BLaER1 treated with 17β-estradiol and CSF1 and Interleukin-3, amounts not matched to agents 10 nM and 100 nM (cell line): Measurements from ENCODE around the gene AKAP12.
A peak's percentile ranks its signal among the peaks of the same experiment; 100 is the strongest.

Experiments used
- H3K27ac ChIP-seq, 11 experiments: shearing (Covaris generic); formaldehyde crosslinking; 2 replicates each; pipeline ENCODE4 v1.8.1; 2022
- H3K27me3 ChIP-seq, 11 experiments: shearing (Covaris generic); formaldehyde crosslinking; 2 replicates each; pipeline ENCODE4 v1.8.1; 2022
- H3K36me3 ChIP-seq, 11 experiments: shearing (Covaris generic); formaldehyde crosslinking; 2 replicates each; pipeline ENCODE4 v1.8.1; 2022
- H3K4me1 ChIP-seq, 10 experiments: shearing (Covaris generic); formaldehyde crosslinking; 2 replicates each; pipeline ENCODE4 v1.8.1; 2022
- H3K4me2 ChIP-seq, 11 experiments: shearing (Covaris generic); formaldehyde crosslinking; 2 replicates each; pipeline ENCODE4 v1.8.1; 2022
- H3K4me3 ChIP-seq, 10 experiments: shearing (Covaris generic); formaldehyde crosslinking; 2 replicates each; pipeline ENCODE4 v1.8.1; 2022
- H3K9ac ChIP-seq, 11 experiments: shearing (Covaris generic); formaldehyde crosslinking; 2 replicates each; pipeline ENCODE4 v1.8.1; 2022
- H3K9me3 ChIP-seq, 11 experiments: shearing (Covaris generic); formaldehyde crosslinking; replicated peaks in 1 of 11; 2 replicates each; pipeline ENCODE4 v1.8.1; 2022
- H4K20me1 ChIP-seq, 11 experiments: shearing (Covaris generic); formaldehyde crosslinking; 2 replicates each; pipeline ENCODE4 v1.8.1; 2022
- Cebpa-rat ChIP-seq, 11 experiments: shearing (Covaris generic); IDR thresholded peaks; 2 replicates each; pipeline ENCODE4 v1.8.1; 2022

The AKAP12 gene

DNA sequence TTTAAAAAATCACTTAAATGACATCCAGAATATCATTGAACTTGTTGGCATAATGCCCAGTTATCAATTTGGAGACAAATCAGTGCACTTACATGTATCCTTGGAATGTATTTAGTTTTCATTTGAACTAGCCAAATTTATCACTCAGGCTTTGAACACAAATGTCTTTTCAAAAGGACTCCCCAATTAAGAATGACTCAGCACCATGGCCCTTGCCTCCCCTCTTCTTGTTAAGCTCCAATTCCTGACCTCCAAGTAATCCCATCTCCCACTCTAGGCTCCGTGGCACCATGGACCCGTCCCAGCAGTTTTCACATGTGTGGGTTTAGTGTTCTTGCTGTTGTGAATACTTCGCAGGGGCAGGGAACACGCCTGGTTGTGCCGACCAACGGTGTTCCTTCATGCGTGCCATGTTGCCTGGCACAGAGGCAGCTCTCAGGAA, 2.7 kb downstream of the AKAP12 start:
- peaks cover 0 to 65% (median 4%) of the 10 kb centered on the region in 11 experiments; a peak in 12 of 22 replicates for H4K20me1 ChIP-seq
- peak overlapping the region in 9 of 10 experiments; percentile 80 to 98 (median 88); a peak in 18 of 20 replicates for H3K4me3 ChIP-seq
- peak overlapping the region in 8 of 11 experiments; percentile 32 to 92 (median 91); a peak in 17 of 22 replicates for H3K27ac ChIP-seq
- peaks cover 0 to 40% (median 15%) of the 10 kb centered on the region in 11 experiments; a peak in 14 of 22 replicates for H3K36me3 ChIP-seq
- 0 out of 22 replicates have a peak, but pooled peaks cover 0 to 3% (median 0%) of the 10 kb centered on the region in 11 experiments for H3K9me3 ChIP-seq
- H3K4me1 ChIP-seq = peaks cover 21 to 63% (median 56%) of the 10 kb centered on the region in 10 experiments
- H3K9ac ChIP-seq = peak overlapping the region in 9 of 11 experiments; percentile 17 to 95 (median 92); a peak in 15 of 22 replicates
- H3K27me3 ChIP-seq = no peaks in the 10 kb centered on the region; a peak in 1 of 22 replicates
- peak overlapping the region; percentile 81 to 97 (median 95) for H3K4me2 ChIP-seq
- no peak for TF ChIP-seq Cebpa-rat (IDR thresholded peaks at IDR 0.05)

DNA sequence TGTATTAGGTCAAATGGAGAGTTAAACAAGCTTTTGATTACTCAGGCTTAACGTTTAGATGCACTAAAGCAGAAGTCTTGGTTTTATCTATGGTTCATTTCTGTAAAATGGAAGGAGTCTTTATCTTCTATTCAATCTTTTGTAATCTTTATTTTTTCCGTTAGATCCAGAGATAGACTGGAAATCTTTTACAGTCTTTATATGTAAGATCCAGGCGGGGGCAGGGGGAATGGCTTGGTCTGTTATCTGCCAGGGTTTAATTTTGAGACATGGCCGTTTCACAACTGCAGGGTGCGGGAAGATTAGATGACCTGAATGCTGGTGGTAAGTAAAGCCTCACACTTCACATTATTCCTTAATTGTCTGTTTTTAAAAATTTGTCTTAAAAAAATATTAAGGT, 3.7 kb downstream of the AKAP12 start:
- Histone ChIP-seq H3K4me1 (peaks cover 21 to 52% (median 48%) of the 10 kb centered on the region in 10 experiments), H4K20me1 (peaks cover 0 to 75% (median 4%) of the 10 kb centered on the region in 11 experiments; a peak in 12 of 22 replicates), H3K27me3 (no peaks in the 10 kb centered on the region; a peak in 1 of 22 replicates), H3K4me3 (peak overlapping the region in 5 of 10 experiments; percentile 81 to 98 (median 95); a peak in 8 of 20 replicates), H3K27ac (peak overlapping the region in 6 of 11 experiments; percentile 88 to 92 (median 92); a peak in 8 of 22 replicates), H3K36me3 (peaks cover 0 to 50% (median 23%) of the 10 kb centered on the region in 11 experiments; a peak in 15 of 22 replicates), H3K9ac (peak overlapping the region in 5 of 11 experiments; percentile 91 to 95 (median 94); a peak in 8 of 22 replicates), H3K4me2 (peak overlapping the region; percentile 81 to 97 (median 95); a peak in 21 of 22 replicates), H3K9me3 (peaks cover 0 to 7% (median 0%) of the 10 kb centered on the region in 11 experiments; a peak in 1 of 22 replicates)
- no peak for TF ChIP-seq Cebpa-rat (IDR thresholded peaks at IDR 0.05)

DNA sequence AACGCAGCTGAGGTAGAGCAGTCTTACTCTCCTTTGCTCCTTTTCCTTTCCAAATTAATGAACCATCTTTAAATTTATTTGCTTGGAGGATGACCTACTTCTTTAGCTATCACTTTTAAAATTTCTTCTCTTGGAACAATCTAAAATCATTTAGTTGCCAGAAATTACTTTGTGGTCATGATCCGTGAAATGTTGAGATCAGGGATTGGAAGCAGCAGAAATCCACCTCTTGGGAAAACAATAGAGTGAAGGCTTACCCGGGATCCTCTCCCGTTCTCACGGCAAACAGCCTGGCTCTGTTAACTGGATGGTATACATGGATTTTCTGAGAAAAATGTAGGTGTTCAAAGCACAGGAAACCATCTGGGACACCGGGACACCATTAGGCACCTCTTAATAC, 7.7 kb downstream of the AKAP12 start:
- no peaks in the 10 kb centered on the region for H3K27me3 ChIP-seq
- peaks cover 13 to 47% (median 32%) of the 10 kb centered on the region in 10 experiments for H3K4me1 ChIP-seq
- TF ChIP-seq Cebpa-rat (IDR thresholded peaks at IDR 0.05) = no peak
- H3K36me3 ChIP-seq = peaks cover 0 to 82% (median 33%) of the 10 kb centered on the region in 11 experiments; a peak in 15 of 22 replicates
- peaks cover 0 to 7% (median 0%) of the 10 kb centered on the region in 11 experiments; a peak in 2 of 22 replicates for H3K9me3 ChIP-seq
- no peak overlapping the region for H3K4me3 ChIP-seq
- H3K4me2 ChIP-seq = no peak overlapping the region
- H3K9ac ChIP-seq = no peak overlapping the region
- H4K20me1 ChIP-seq = peaks cover 0 to 94% (median 4%) of the 10 kb centered on the region in 11 experiments; a peak in 12 of 22 replicates
- H3K27ac ChIP-seq = no peak overlapping the region; a peak in 1 of 22 replicates

DNA sequence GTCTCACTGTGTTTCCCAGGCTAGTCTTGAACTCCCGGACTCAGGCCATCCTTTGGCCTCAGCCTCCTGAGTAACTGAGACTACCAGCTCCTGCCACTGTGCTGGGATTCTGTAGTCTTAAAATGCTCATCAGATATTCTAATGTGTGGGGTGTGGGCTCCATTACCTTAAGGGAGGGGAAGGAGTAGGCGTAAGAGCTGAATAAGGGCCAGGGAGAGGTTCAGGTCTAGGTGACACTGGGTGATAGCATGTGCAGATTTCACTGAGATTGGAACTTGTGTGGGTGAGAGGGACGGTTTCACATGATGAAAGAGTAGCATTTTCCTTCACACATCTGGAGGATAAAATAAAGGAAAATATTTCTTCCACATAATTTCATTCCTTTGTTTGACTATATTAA, 8.5 kb downstream of the AKAP12 start:
- H3K9me3 ChIP-seq = peaks cover 0 to 7% (median 0%) of the 10 kb centered on the region in 11 experiments; a peak in 2 of 22 replicates
- H3K4me1 ChIP-seq = peaks cover 5 to 47% (median 30%) of the 10 kb centered on the region in 10 experiments; a peak in 19 of 20 replicates
- peaks cover 0 to 87% (median 33%) of the 10 kb centered on the region in 11 experiments; a peak in 15 of 22 replicates for H3K36me3 ChIP-seq
- TF ChIP-seq Cebpa-rat (IDR thresholded peaks at IDR 0.05) = no peak
- H3K27ac ChIP-seq = no peak overlapping the region
- H3K9ac ChIP-seq = no peak overlapping the region
- H3K4me2 ChIP-seq = peak overlapping the region in 1 of 11 experiments; percentile 12; a peak in 1 of 22 replicates
- peaks cover 0 to 94% (median 7%) of the 10 kb centered on the region in 11 experiments; a peak in 12 of 22 replicates for H4K20me1 ChIP-seq
- no peak overlapping the region for H3K4me3 ChIP-seq
- H3K27me3 ChIP-seq = no peaks in the 10 kb centered on the region

DNA sequence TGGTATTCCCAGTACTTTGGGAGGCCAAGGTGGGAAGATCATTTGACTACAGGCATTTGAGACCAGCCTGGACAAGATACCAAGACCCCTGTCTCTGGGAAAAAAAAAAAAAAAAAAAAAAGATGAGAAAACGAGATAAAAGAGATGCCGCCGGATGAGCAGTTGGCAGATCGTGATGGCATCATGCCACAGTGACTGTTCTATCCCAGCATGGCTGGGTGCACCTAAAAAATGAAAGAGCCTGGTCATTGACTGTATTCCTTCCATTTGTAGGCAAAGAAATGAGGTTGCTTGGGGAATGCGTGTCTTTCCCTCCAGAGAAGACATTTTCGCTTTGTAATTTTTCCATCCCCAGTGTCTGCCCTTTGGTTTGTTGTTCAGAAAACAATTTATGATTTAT, 12.9 kb downstream of the AKAP12 start:
- peaks cover 0 to 96% (median 12%) of the 10 kb centered on the region in 11 experiments; a peak in 12 of 22 replicates for H4K20me1 ChIP-seq
- peaks cover 0 to 72% (median 27%) of the 10 kb centered on the region in 11 experiments; a peak in 13 of 22 replicates for H3K36me3 ChIP-seq
- no peak overlapping the region for H3K9ac ChIP-seq
- TF ChIP-seq Cebpa-rat (IDR thresholded peaks at IDR 0.05) = no peak
- H3K27ac ChIP-seq = no peak overlapping the region
- peaks cover 16 to 51% (median 35%) of the 10 kb centered on the region in 10 experiments; a peak in 19 of 20 replicates for H3K4me1 ChIP-seq
- H3K9me3 ChIP-seq = peaks cover 0 to 6% (median 0%) of the 10 kb centered on the region in 11 experiments; a peak in 2 of 22 replicates
- H3K4me3 ChIP-seq = no peak overlapping the region
- no peaks in the 10 kb centered on the region for H3K27me3 ChIP-seq
- peak overlapping the region in 9 of 11 experiments; percentile 12 to 75 (median 62); a peak in 15 of 22 replicates for H3K4me2 ChIP-seq

DNA sequence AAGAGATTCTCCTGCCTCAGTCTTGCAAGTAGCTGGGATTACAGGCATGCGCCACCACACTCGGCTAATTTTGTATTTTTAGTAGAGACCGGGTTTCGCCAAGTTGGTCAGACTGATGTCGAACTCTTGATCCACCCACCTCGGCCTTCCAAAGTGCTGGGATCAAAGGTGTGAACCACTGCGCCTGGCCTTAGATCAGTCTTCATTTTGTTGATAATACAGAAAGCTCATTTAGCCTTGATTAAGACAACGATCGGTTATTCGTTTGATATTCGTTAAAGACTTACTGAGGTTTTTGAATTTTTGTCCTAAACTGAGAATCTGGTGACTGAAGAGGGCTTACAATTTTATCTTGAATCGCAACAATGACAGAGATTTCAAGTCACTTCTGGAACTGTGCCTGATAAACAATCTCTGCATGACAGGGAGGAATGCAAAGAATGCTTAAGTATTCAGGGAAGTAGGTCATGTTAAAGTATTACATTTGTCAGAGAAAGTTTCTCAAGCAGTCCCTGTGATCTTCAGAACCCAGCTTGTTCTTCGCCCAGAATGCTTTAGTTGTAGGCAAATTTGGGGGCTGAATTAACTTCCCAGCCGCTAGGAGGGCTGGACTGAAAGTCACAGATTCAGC, 14.8 kb downstream of the AKAP12 start:
- H3K9me3 ChIP-seq = peaks cover 0 to 6% (median 0%) of the 10 kb centered on the region in 11 experiments; a peak in 1 of 22 replicates
- H3K4me1 ChIP-seq = peaks cover 16 to 51% (median 35%) of the 10 kb centered on the region in 10 experiments; a peak in 19 of 20 replicates
- H4K20me1 ChIP-seq = peaks cover 0 to 94% (median 12%) of the 10 kb centered on the region in 11 experiments; a peak in 12 of 22 replicates
- H3K4me3 ChIP-seq = no peak overlapping the region
- peak overlapping the region in 5 of 11 experiments; percentile 8 to 41 (median 38); a peak in 8 of 22 replicates for H3K9ac ChIP-seq
- H3K27me3 ChIP-seq = no peaks in the 10 kb centered on the region
- peak overlapping the region; percentile 50 to 75 (median 62); a peak in 21 of 22 replicates for H3K4me2 ChIP-seq
- H3K36me3 ChIP-seq = peaks cover 0 to 70% (median 20%) of the 10 kb centered on the region in 11 experiments; a peak in 12 of 22 replicates
- H3K27ac ChIP-seq = peak overlapping the region in 7 of 11 experiments; percentile 4 to 43 (median 28); a peak in 7 of 22 replicates
- no peak for TF ChIP-seq Cebpa-rat (IDR thresholded peaks at IDR 0.05)

DNA sequence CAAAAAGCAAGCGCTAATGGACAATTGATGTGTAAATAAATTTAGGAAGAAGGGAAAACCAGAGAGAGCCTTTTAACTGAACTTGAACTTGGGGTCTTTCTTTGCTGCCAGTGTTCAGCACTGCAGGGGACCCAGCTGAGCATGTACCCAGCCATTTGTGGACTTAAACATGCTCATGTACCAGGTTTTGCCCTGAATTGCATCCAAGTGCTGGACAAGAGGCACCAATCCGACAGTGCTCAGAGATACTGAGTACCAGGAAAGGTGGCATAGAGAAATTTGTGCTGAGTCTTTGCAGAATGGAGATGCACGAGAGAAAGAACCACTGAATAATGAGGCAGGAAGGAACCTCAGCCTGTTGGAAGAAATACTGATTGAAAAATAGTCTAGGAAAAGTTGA, 16.0 kb downstream of the AKAP12 start:
- peaks cover 0 to 74% (median 32%) of the 10 kb centered on the region in 11 experiments; a peak in 15 of 22 replicates for H3K36me3 ChIP-seq
- peaks cover 0 to 97% (median 12%) of the 10 kb centered on the region in 11 experiments; a peak in 12 of 22 replicates for H4K20me1 ChIP-seq
- TF ChIP-seq Cebpa-rat (IDR thresholded peaks at IDR 0.05) = no peak
- H3K4me1 ChIP-seq = peaks cover 16 to 51% (median 35%) of the 10 kb centered on the region in 10 experiments; a peak in 19 of 20 replicates
- 0 out of 22 replicates have a peak overlapping the region, but pooled peaks of 1 of the 11 experiments have one; percentile 1 for H3K4me2 ChIP-seq
- H3K27ac ChIP-seq = no peak overlapping the region
- H3K27me3 ChIP-seq = no peaks in the 10 kb centered on the region
- no peaks in the 10 kb centered on the region for H3K9me3 ChIP-seq
- no peak overlapping the region for H3K9ac ChIP-seq
- no peak overlapping the region for H3K4me3 ChIP-seq

DNA sequence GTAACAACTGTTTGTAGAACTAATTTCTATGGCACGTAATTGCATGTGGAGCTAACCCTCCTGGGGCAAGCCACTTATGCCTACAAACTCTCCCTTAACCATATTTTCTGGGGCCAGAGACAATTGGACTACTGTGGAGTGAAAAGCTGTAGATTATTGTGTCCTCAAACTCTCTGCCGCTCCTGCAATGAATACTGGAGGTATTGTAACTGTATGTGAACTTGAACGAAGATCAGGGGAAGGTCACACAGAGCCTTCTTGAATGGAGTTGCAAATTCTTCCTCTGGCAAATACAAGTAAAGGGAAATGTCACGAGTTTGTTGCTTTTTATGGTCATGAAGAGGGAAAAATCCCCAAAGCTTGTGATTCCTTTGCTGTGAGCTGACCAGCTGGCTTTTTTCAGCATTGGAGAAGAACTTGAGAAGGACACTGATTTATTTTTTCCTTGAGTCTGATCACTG, 18.2 kb downstream of the AKAP12 start:
- Histone ChIP-seq H3K9ac (peak overlapping the region in 1 of 11 experiments; percentile 55; a peak in 1 of 22 replicates), H3K27me3 (no peaks in the 10 kb centered on the region), H3K4me3 (no peak overlapping the region), H3K27ac (no peak overlapping the region; a peak in 1 of 22 replicates), H3K4me1 (peaks cover 16 to 30% (median 24%) of the 10 kb centered on the region in 10 experiments; a peak in 19 of 20 replicates), H3K9me3 (no peaks in the 10 kb centered on the region), H4K20me1 (peaks cover 0 to 97% (median 5%) of the 10 kb centered on the region in 11 experiments; a peak in 10 of 22 replicates), H3K4me2 (peak overlapping the region in 1 of 11 experiments; percentile 53; a peak in 1 of 22 replicates), H3K36me3 (peaks cover 0 to 73% (median 36%) of the 10 kb centered on the region in 11 experiments; a peak in 15 of 22 replicates)
- no peak for TF ChIP-seq Cebpa-rat (IDR thresholded peaks at IDR 0.05)
